GM12892 (cell line): ENCODE results near the gene SRF.

Experiments
- POLR2A ChIP-seq: IDR thresholded peaks from 2 replicates; pipeline ENCODE4 v1.6.1; 2011; ENCODE audit warnings: low read depth, low read length, control low read depth
- TAF1 ChIP-seq: IDR thresholded peaks from 2 replicates; pipeline ENCODE4 v1.6.1; 2011; ENCODE audit warnings: low read depth, mild to moderate bottlenecking, control low read depth, low read length, borderline replicate concordance

DNA sequence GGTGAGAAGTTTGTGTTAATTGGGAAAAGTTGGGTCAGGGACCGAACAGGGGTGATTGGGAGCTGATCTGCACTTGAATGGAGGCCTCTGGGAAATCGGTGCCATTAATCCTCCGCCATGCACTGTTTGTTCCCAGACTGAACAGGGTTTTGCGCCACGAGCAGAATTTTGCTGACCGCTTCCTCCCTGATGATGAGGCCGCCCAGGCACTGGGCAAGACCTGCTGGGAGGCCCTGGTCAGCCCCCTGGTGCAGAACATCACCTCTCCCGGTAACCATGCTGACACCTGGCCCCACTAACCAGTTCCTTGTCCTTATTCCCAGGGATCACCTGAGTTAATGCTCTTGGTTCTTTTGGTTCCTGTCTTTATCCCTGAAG is 32.6 kb downstream of the SRF start:
- TF ChIP-seq POLR2A (no peak), TAF1 (no peak)
